ENCODE measurements around the gene PPIP5K1. TPM values are rescaled to one million over a fixed set of nuclear protein-coding genes. Genes with fewer than 3 reads are reported as not detected.
"Not testable (repeated sequence)": the region's sequence is repeated elsewhere in the genome, so short reads cannot be mapped to it uniquely, and the experiment has no call there.

PPIP5K1 gene
- polyA plus RNA-seq, 3 donors, result 6.1 to 9.0 (median 8.3) TPM

GRCh38 chr15:43550527-43551363, 39.3 kb downstream of the PPIP5K1 start:
- no peak overlapping the region for H3K27ac ChIP-seq (ENCODE audit: low read depth, low read length)
- 66 to 74% (median 70%) methylated on average over 10 of the region's 10 CpGs for WGBS, 3 donors

GRCh38 chr15:43547539-43547938, 42.5 kb downstream of the PPIP5K1 start:
- H3K27ac ChIP-seq (ENCODE audit: low read depth, low read length), result no peak overlapping the region
- WGBS, 3 donors, result 96 to 100% (median 99%) methylated on average over 2 of the region's 2 CpGs

- no peak overlapping the region for H3K27ac ChIP-seq (ENCODE audit: low read depth, low read length)
- WGBS, 3 donors, result 83 to 95% (median 86%) methylated on average over 1 of the region's 1 CpG
These were observed 44.6 kb downstream of the PPIP5K1 start for GRCh38 chr15:43545426-43545825.

- no peak overlapping the region for H3K27ac ChIP-seq (ENCODE audit: low read depth, low read length)
These were observed 45.7 kb downstream of the PPIP5K1 start for GRCh38 chr15:43544266-43544665.

- no peak overlapping the region for H3K27ac ChIP-seq (ENCODE audit: low read depth, low read length)
These were observed 48.2 kb downstream of the PPIP5K1 start for GRCh38 chr15:43541785-43542184.

- H3K27ac ChIP-seq (ENCODE audit: low read depth, low read length), result no peak overlapping the region
- WGBS, 3 donors, result 74 to 78% (median 75%) methylated on average over 2 of the region's 2 CpGs
These were observed 51.9 kb downstream of the PPIP5K1 start for GRCh38 chr15:43538091-43538490.

GRCh38 chr15:43534897-43535296, 55.1 kb downstream of the PPIP5K1 start:
- H3K27ac ChIP-seq (ENCODE audit: low read depth, low read length), result no peak overlapping the region
- 87 to 92% (median 88%) methylated on average over 3 of the region's 3 CpGs for WGBS, 3 donors

GRCh38 chr15:43532826-43533225, 57.2 kb downstream of the PPIP5K1 start:
- H3K27ac ChIP-seq (ENCODE audit: low read depth, low read length), result not testable (repeated sequence)
- WGBS, 3 donors, result 85 to 93% (median 88%) methylated on average over 5 of the region's 5 CpGs

GRCh38 chr15:43531018-43531670, 58.9 kb downstream of the PPIP5K1 start:
- H3K27ac ChIP-seq (ENCODE audit: low read depth, low read length), result no peak overlapping the region
- 37 to 48% (median 38%) methylated on average over 7 of the region's 7 CpGs for WGBS, 3 donors

GRCh38 chr15:43529587-43530345, 60.2 kb downstream of the PPIP5K1 start:
- WGBS, 3 donors, result 84 to 95% (median 93%) methylated on average over 12 of the region's 12 CpGs

GRCh38 chr15:43529141-43529540, 60.9 kb downstream of the PPIP5K1 start:
- 93 to 95% (median 94%) methylated on average over 15 of the region's 15 CpGs for WGBS, 3 donors

More at GRCh38 chr15:43529587-43530345, 60.2 kb downstream of the PPIP5K1 start:
- no peak overlapping the region for H3K27ac ChIP-seq (ENCODE audit: low read depth, low read length)

GRCh38 chr15:43528542-43529007, 61.4 kb downstream of the PPIP5K1 start:
- WGBS, 3 donors, result 79 to 89% (median 88%) methylated on average over 10 to 11 of the region's 11 CpGs
- no peak overlapping the region for H3K27ac ChIP-seq (ENCODE audit: low read depth, low read length)

More at GRCh38 chr15:43529141-43529540, 60.9 kb downstream of the PPIP5K1 start:
- H3K27ac ChIP-seq (ENCODE audit: low read depth, low read length), result no peak overlapping the region

GRCh38 chr15:43527802-43528541, 62.0 kb downstream of the PPIP5K1 start:
- 81 to 87% (median 87%) methylated on average over 12 of the region's 12 CpGs for WGBS, 3 donors
- no peak overlapping the region for H3K27ac ChIP-seq (ENCODE audit: low read depth, low read length)

GRCh38 chr15:43527016-43527801, 62.8 kb downstream of the PPIP5K1 start:
- H3K27ac ChIP-seq (ENCODE audit: low read depth, low read length), result no peak overlapping the region
- WGBS, 3 donors, result 75 to 86% (median 86%) methylated on average over 9 of the region's 9 CpGs

- 78 to 88% (median 83%) methylated on average over 11 of the region's 11 CpGs for WGBS, 3 donors
- no peak overlapping the region for H3K27ac ChIP-seq (ENCODE audit: low read depth, low read length)
These were observed 63.6 kb downstream of the PPIP5K1 start for GRCh38 chr15:43526261-43526930.

GRCh38 chr15:43525131-43525530, 64.9 kb downstream of the PPIP5K1 start:
- no peak overlapping the region for H3K27ac ChIP-seq (ENCODE audit: low read depth, low read length)
- whole genome bisulfite sequencing, 3 donors, result 80 to 88% (median 87%) methylated on average over 4 of the region's 4 CpGs

GRCh38 chr15:43524254-43524845, 65.7 kb downstream of the PPIP5K1 start:
- no peak overlapping the region for H3K27ac ChIP-seq (ENCODE audit: low read depth, low read length)
- WGBS, 3 donors, result 90 to 94% (median 91%) methylated on average over 4 of the region's 4 CpGs
